ENCODE data around the gene SYS1. TPM values are rescaled to one million over a fixed set of nuclear protein-coding genes. Genes with fewer than 3 reads are reported as not detected.

SYS1 gene
- total and polyA plus RNA-seq, 2 donors (not counting 3 experiments of a cell fraction or from before 2014, with no cell fraction given): 27.4 to 79.6 TPM

GRCh38 chr20:45354423-45355208 is 8.3 kb upstream of the SYS1 start:
- H3K27ac ChIP-seq (ENCODE audit: insufficient read depth, low read depth, low read length): no peak overlapping the region
- H3K36me3 ChIP-seq (ENCODE audit: control insufficient read depth in 2 of 2, extremely low read depth in 1 of 2, insufficient read depth in 2 of 2, low read length in 2 of 2): no peaks in the 10 kb centered on the region
- CTCF ChIA-PET: interaction anchor here (1.5 to 1.8 kb wide), 3 partner anchors 8 to 417 kb away, joined by 5 to 7 read pairs (median 5); partner anchors contain the start of gene SYS1
- dilution Hi-C loops (cut with MboI; ENCODE audit: extremely low pct_ligation_motif_present, low sequenced_read_pairs): no loop called here
- H2AFZ ChIP-seq (ENCODE audit: low read depth, low read length): no peak overlapping the region
- H3K9ac ChIP-seq (replicated peaks; ENCODE audit: extremely low read depth, insufficient read depth, low read length): no peak overlapping the region
- intact Hi-C loops (cut with micrococcal nuclease): no loop called here
- H3K9me3 ChIP-seq (replicated peaks; ENCODE audit: control insufficient read depth, insufficient read depth, low read length): no peaks in the 10 kb centered on the region
- no TSS peak for BruUV-seq (replicated peaks)
- POLR2A ChIA-PET: no interaction called here
- no peaks in the 10 kb centered on the region for H3K27me3 ChIP-seq (ENCODE audit: control insufficient read depth in 2 of 2, insufficient read depth in 2 of 2, low read length in 2 of 2)
- no peaks in the 10 kb centered on the region for H3K9me1 ChIP-seq (replicated peaks; ENCODE audit: control insufficient read depth, extremely low read depth, insufficient read depth, low read length)
- FAIRE-seq: no peak
- H3K4me2 ChIP-seq (ENCODE audit: insufficient read depth, low read length): no peak overlapping the region
- no peaks in the 10 kb centered on the region for H4K20me1 ChIP-seq (replicated peaks; ENCODE audit: control insufficient read depth, extremely low read depth, insufficient read depth, low read length)
- peaks cover 26% of the 10 kb centered on the region for H3K4me1 ChIP-seq (ENCODE audit: control insufficient read depth, extremely low read depth, insufficient read depth, low read length)
- no peaks in the 10 kb centered on the region for H3K79me2 ChIP-seq (ENCODE audit: control insufficient read depth, insufficient read depth, low read length)
- DNase-seq (ENCODE audit: low read depth, low spot score): no peak
- H3K4me3 ChIP-seq (replicated peaks in 1 of 3; ENCODE audit: insufficient read depth in 1 of 3, low read depth in 1 of 3, low read length in 3 of 3): no peak overlapping the region
- no peak for TF ChIP-seq MAX (IDR thresholded peaks at IDR 0.05; ENCODE audit: insufficient read depth, insufficient read length)
- TF ChIP-seq POLR2AphosphoS5 (IDR thresholded peaks at IDR 0.05; ENCODE audit: insufficient read depth, low read depth, low read length): no peak
- no peak for TF ChIP-seq JUN (IDR thresholded peaks at IDR 0.05; ENCODE audit: borderline replicate concordance, insufficient read depth, insufficient read length, low read depth)
- no peak for TF ChIP-seq GATA2 (IDR thresholded peaks at IDR 0.05; ENCODE audit: insufficient read depth, insufficient read length, low read depth, low read length)
- TF ChIP-seq CTCF (IDR thresholded peaks at IDR 0.05; ENCODE audit: extremely low read depth in 1 of 2, insufficient read depth in 1 of 2, low read depth in 1 of 2, low read length in 2 of 2): no peak
- TF ChIP-seq MYC (IDR thresholded peaks at IDR 0.05; ENCODE audit: low read depth, low read length): no peak
- TF ChIP-seq FOS (IDR thresholded peaks at IDR 0.05; ENCODE audit: borderline replicate concordance, insufficient read depth, low read length): no peak
- no peak for TF ChIP-seq POLR2A (IDR thresholded peaks at IDR 0.05; ENCODE audit: low read depth, low read length)
- no peak for TF ChIP-seq EZH2 (IDR thresholded peaks at IDR 0.05; ENCODE audit: borderline replicate concordance, low read depth, low read length, severe bottlenecking)
